Measurements from ENCODE around the gene BRD1.

Gene BRD1

DNA sequence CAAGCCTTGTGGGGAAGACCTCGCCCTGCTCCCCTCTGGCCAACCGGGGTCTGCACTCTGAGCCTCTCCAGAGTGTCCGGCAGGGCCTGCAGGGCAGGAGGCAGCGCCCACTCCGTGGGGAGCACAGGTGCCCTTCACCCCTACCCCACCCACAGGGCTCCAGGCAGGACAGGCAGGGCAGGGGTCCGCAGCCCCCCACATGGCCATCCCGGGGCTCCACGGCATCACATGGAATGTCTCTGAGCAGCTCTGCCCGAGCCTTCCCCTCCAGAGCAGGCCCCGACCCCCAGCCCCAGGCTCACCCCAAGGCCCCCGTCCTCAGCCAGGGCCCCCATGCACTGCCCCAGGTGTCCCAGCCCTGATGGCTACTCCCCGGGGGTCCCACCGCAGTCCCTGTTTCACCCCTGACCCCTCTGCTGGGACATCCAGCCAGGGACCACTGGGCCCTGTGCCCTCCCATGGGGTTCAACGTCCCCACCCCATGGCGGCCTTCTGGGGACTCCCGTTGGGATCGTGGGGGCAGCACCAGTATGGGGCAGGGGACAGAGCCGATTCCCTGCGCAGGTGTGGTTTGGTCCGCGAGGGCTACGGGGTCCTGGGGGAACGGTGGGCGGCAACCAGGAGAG lies 77.7 kb downstream of the BRD1 start:
- H2BK120ac ChIP-seq (ENCODE audit: low read depth, low read length) = no peak overlapping the region
- no peak overlapping the region for H3K4me2 ChIP-seq (ENCODE audit: low read length, poor library complexity, severe bottlenecking)
- no peaks in the 10 kb centered on the region for H3K36me3 ChIP-seq (ENCODE audit: control insufficient read depth in 1 of 2, insufficient read depth in 2 of 2, low read depth in 1 of 2, low read length in 2 of 2)
- H3K27me3 ChIP-seq (ENCODE audit: control insufficient read depth in 1 of 2, insufficient read depth in 1 of 2, low read length in 2 of 2) = peaks cover 0 to 25% of the 10 kb centered on the region in 2 experiments
- H2BK12ac ChIP-seq (ENCODE audit: low read length in 2 of 2) = no peak overlapping the region
- no peak overlapping the region for H3K14ac ChIP-seq (ENCODE audit: low read length in 2 of 2)
- no peak overlapping the region for H2AK5ac ChIP-seq (ENCODE audit: low read length, severe bottlenecking)
- H2BK15ac ChIP-seq (ENCODE audit: low read depth, poor library complexity, severe bottlenecking) = no peak overlapping the region
- WGBS = 91% methylated on average over 21 of the region's 24 CpGs
- no peak overlapping the region for H3K4me3 ChIP-seq (ENCODE audit: insufficient read depth in 1 of 2, low read depth in 1 of 2, low read length in 2 of 2)
- no peak overlapping the region for H2BK5ac ChIP-seq (ENCODE audit: low read depth, low read length, poor library complexity, severe bottlenecking)
- H3K23ac ChIP-seq (ENCODE audit: low read length in 2 of 2) = no peak overlapping the region
- H4K91ac ChIP-seq (ENCODE audit: low read length) = no peak overlapping the region
- H3K18ac ChIP-seq (ENCODE audit: low read depth in 1 of 2, low read length in 2 of 2) = no peak overlapping the region
- no peaks in the 10 kb centered on the region for H3K79me1 ChIP-seq (replicated peaks; ENCODE audit: low read length, poor library complexity, severe bottlenecking)
- H3K9ac ChIP-seq (ENCODE audit: low read length) = no peak overlapping the region
- H3K4me1 ChIP-seq (ENCODE audit: control insufficient read depth, insufficient read depth, low read depth, low read length) = peaks cover 2% of the 10 kb centered on the region
- no peak overlapping the region for H2AFZ ChIP-seq (ENCODE audit: low read depth, low read length)
- no peak for DNase-seq
- H3K27ac ChIP-seq (ENCODE audit: low read length, poor library complexity, severe bottlenecking) = no peak overlapping the region
- H3K4ac ChIP-seq (ENCODE audit: low read depth in 1 of 2, low read length in 2 of 2) = no peak overlapping the region
- no peak overlapping the region for H4K8ac ChIP-seq (ENCODE audit: low read length)
- H3K9me3 ChIP-seq (ENCODE audit: control insufficient read depth, low read length) = peaks cover 32% of the 10 kb centered on the region

DNA sequence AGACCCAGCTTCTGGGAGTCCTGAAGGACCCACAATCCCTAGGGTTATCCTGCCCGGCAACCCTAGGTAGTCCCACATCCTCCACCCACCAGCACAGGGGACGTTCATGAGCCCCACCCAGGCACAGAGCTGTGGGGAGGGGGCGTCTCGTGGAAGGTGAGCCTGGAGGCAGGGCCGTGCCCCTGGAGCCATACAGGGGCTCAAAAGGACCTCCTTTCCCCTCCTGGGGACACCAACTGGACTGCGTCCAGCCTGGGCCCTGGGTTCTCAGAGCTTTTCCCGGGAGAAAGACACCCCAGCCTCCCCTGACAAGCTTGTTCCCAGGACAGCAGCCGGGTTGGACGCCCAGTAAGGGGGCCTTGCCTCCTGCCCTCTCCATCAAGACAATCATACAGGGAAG lies 78.4 kb downstream of the BRD1 start:
- no peak overlapping the region for H2BK5ac ChIP-seq (ENCODE audit: low read depth, low read length, poor library complexity, severe bottlenecking)
- H3K79me1 ChIP-seq (replicated peaks; ENCODE audit: low read length, poor library complexity, severe bottlenecking) = no peaks in the 10 kb centered on the region
- H3K4me3 ChIP-seq (ENCODE audit: insufficient read depth in 1 of 2, low read depth in 1 of 2, low read length in 2 of 2) = no peak overlapping the region
- no peak overlapping the region for H3K14ac ChIP-seq (ENCODE audit: low read length in 2 of 2)
- no peak overlapping the region for H3K4ac ChIP-seq (ENCODE audit: low read depth in 1 of 2, low read length in 2 of 2)
- no peak overlapping the region for H2BK15ac ChIP-seq (ENCODE audit: low read depth, poor library complexity, severe bottlenecking)
- no peak overlapping the region for H2AFZ ChIP-seq (ENCODE audit: low read depth, low read length)
- H3K36me3 ChIP-seq (ENCODE audit: control insufficient read depth in 1 of 2, insufficient read depth in 2 of 2, low read depth in 1 of 2, low read length in 2 of 2) = no peaks in the 10 kb centered on the region
- DNase-seq = no peak
- no peak overlapping the region for H2BK12ac ChIP-seq (ENCODE audit: low read length in 2 of 2)
- H3K23ac ChIP-seq (ENCODE audit: low read length in 2 of 2) = no peak overlapping the region
- H3K4me2 ChIP-seq (ENCODE audit: low read length, poor library complexity, severe bottlenecking) = no peak overlapping the region
- H3K27me3 ChIP-seq (ENCODE audit: control insufficient read depth in 1 of 2, insufficient read depth in 1 of 2, low read length in 2 of 2) = peaks cover 0 to 18% of the 10 kb centered on the region in 2 experiments
- H2AK5ac ChIP-seq (ENCODE audit: low read length, severe bottlenecking) = no peak overlapping the region
- peaks cover 36% of the 10 kb centered on the region for H3K9me3 ChIP-seq (ENCODE audit: control insufficient read depth, low read length)
- WGBS = 81% methylated on average over 7 of the region's 9 CpGs
- H3K27ac ChIP-seq (ENCODE audit: low read length, poor library complexity, severe bottlenecking) = no peak overlapping the region
- H3K9ac ChIP-seq (ENCODE audit: low read length) = no peak overlapping the region
- no peak overlapping the region for H3K18ac ChIP-seq (ENCODE audit: low read depth in 1 of 2, low read length in 2 of 2)
- H2BK120ac ChIP-seq (ENCODE audit: low read depth, low read length) = no peak overlapping the region
- H4K91ac ChIP-seq (ENCODE audit: low read length) = no peak overlapping the region
- no peak overlapping the region for H4K8ac ChIP-seq (ENCODE audit: low read length)
- peaks cover 2% of the 10 kb centered on the region for H3K4me1 ChIP-seq (ENCODE audit: control insufficient read depth, insufficient read depth, low read depth, low read length)

DNA sequence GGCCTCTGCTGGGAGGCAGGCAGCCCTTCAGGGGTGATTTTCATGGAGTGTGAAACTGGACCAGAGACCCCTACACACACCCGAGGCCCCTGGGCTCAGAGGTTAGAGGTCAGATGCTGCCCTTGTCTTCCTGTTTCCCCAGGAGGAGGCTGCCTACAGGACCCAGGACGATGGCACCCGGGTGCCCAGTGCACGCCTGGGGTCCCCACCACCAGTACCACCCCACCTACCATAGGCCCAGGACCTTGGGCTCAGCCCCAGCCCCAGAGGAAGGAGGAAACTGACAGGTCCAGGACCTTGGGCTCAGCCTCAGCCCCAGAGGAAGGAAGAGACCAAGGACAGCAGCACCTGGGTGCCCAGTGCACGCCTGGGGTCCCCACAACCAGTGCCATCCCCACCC lies 79.2 kb downstream of the BRD1 start:
- no peaks in the 10 kb centered on the region for H3K79me1 ChIP-seq (replicated peaks; ENCODE audit: low read length, poor library complexity, severe bottlenecking)
- H4K8ac ChIP-seq (ENCODE audit: low read length) = no peak overlapping the region

DNA sequence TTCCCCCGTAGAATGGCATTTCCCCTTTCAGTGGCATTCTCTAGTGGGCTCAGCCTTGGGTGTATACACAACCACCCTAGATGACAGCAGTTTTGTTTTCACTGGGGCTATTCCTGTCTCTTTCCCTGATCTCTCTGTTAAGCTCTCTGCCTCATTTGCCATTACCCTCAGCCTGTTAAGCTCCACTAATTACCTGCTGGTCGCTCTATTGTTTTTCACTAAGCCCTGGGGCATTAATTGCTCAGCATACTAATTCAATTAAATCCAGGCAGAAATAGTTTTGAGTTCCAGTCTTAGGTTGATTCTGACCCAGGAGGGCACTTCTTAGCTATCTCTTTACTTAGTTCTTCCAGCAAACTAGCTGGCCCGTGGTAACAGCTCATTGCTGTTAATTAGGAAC lies 80.0 kb downstream of the BRD1 start:
- Histone ChIP-seq H3K4me1 (ENCODE audit: control insufficient read depth, insufficient read depth, low read depth, low read length) (peaks cover 2% of the 10 kb centered on the region), H3K79me1 (replicated peaks; ENCODE audit: low read length, poor library complexity, severe bottlenecking) (no peaks in the 10 kb centered on the region), H3K27me3 (ENCODE audit: control insufficient read depth in 1 of 2, insufficient read depth in 1 of 2, low read length in 2 of 2) (peaks cover 0 to 6% of the 10 kb centered on the region in 2 experiments), H3K18ac (ENCODE audit: low read depth in 1 of 2, low read length in 2 of 2) (no peak overlapping the region), H2BK15ac (ENCODE audit: low read depth, poor library complexity, severe bottlenecking) (no peak overlapping the region), H2AFZ (ENCODE audit: low read depth, low read length) (no peak overlapping the region), H2AK5ac (ENCODE audit: low read length, severe bottlenecking) (no peak overlapping the region), H4K8ac (ENCODE audit: low read length) (no peak overlapping the region), H4K91ac (ENCODE audit: low read length) (no peak overlapping the region), H3K9me3 (ENCODE audit: control insufficient read depth, low read length) (peaks cover 38% of the 10 kb centered on the region), H3K4me3 (ENCODE audit: insufficient read depth in 1 of 2, low read depth in 1 of 2, low read length in 2 of 2) (no peak overlapping the region), H3K4me2 (ENCODE audit: low read length, poor library complexity, severe bottlenecking) (no peak overlapping the region), H3K23ac (ENCODE audit: low read length in 2 of 2) (no peak overlapping the region), H3K36me3 (ENCODE audit: control insufficient read depth in 1 of 2, insufficient read depth in 2 of 2, low read depth in 1 of 2, low read length in 2 of 2) (no peaks in the 10 kb centered on the region), H2BK5ac (ENCODE audit: low read depth, low read length, poor library complexity, severe bottlenecking) (no peak overlapping the region), H2BK120ac (ENCODE audit: low read depth, low read length) (no peak overlapping the region), H2BK12ac (ENCODE audit: low read length in 2 of 2) (no peak overlapping the region), H3K9ac (ENCODE audit: low read length) (no peak overlapping the region), H3K27ac (ENCODE audit: low read length, poor library complexity, severe bottlenecking) (no peak overlapping the region), H3K4ac (ENCODE audit: low read depth in 1 of 2, low read length in 2 of 2) (no peak overlapping the region), H3K14ac (ENCODE audit: low read length in 2 of 2) (no peak overlapping the region)
- DNase-seq = no peak
- WGBS = 82% methylated on average over 2 of the region's 3 CpGs

More for the DNA sequence above, 79.2 kb downstream of the BRD1 start:
- no peaks in the 10 kb centered on the region for H3K36me3 ChIP-seq (ENCODE audit: control insufficient read depth in 1 of 2, insufficient read depth in 2 of 2, low read depth in 1 of 2, low read length in 2 of 2)
- H2BK120ac ChIP-seq (ENCODE audit: low read depth, low read length) = no peak overlapping the region
- H2BK12ac ChIP-seq (ENCODE audit: low read length in 2 of 2) = no peak overlapping the region
- H2BK5ac ChIP-seq (ENCODE audit: low read depth, low read length, poor library complexity, severe bottlenecking) = no peak overlapping the region
- H2AFZ ChIP-seq (ENCODE audit: low read depth, low read length) = no peak overlapping the region
- no peak overlapping the region for H3K4me2 ChIP-seq (ENCODE audit: low read length, poor library complexity, severe bottlenecking)
- no peak overlapping the region for H3K4ac ChIP-seq (ENCODE audit: low read depth in 1 of 2, low read length in 2 of 2)
- H3K27ac ChIP-seq (ENCODE audit: low read length, poor library complexity, severe bottlenecking) = no peak overlapping the region
- 84% methylated on average over 5 of the region's 5 CpGs for WGBS
- DNase-seq = no peak
- no peak overlapping the region for H3K14ac ChIP-seq (ENCODE audit: low read length in 2 of 2)
- H3K9me3 ChIP-seq (ENCODE audit: control insufficient read depth, low read length) = peaks cover 36% of the 10 kb centered on the region
- peaks cover 0 to 11% of the 10 kb centered on the region in 2 experiments for H3K27me3 ChIP-seq (ENCODE audit: control insufficient read depth in 1 of 2, insufficient read depth in 1 of 2, low read length in 2 of 2)
- H3K9ac ChIP-seq (ENCODE audit: low read length) = no peak overlapping the region
- no peak overlapping the region for H2AK5ac ChIP-seq (ENCODE audit: low read length, severe bottlenecking)
- H3K4me1 ChIP-seq (ENCODE audit: control insufficient read depth, insufficient read depth, low read depth, low read length) = peaks cover 2% of the 10 kb centered on the region
- no peak overlapping the region for H4K91ac ChIP-seq (ENCODE audit: low read length)
- no peak overlapping the region for H3K23ac ChIP-seq (ENCODE audit: low read length in 2 of 2)
- no peak overlapping the region for H3K18ac ChIP-seq (ENCODE audit: low read depth in 1 of 2, low read length in 2 of 2)
- no peak overlapping the region for H2BK15ac ChIP-seq (ENCODE audit: low read depth, poor library complexity, severe bottlenecking)
- no peak overlapping the region for H3K4me3 ChIP-seq (ENCODE audit: insufficient read depth in 1 of 2, low read depth in 1 of 2, low read length in 2 of 2)

Data from mesenchymal stem cell (in vitro differentiated cells and primary cell).